ENCODE data around the gene THSD4. TPM values are rescaled to one million over a fixed set of nuclear protein-coding genes. Genes with fewer than 3 reads are reported as not detected.
A peak's percentile ranks its signal among the peaks of the same experiment; 100 is the strongest.

Gene THSD4
- total and polyA plus RNA-seq, 2 of the 8 experiments (the other 6 are each of a cell fraction or from before 2014, with no cell fraction given), result 2.5 to 6.2 TPM

DNA sequence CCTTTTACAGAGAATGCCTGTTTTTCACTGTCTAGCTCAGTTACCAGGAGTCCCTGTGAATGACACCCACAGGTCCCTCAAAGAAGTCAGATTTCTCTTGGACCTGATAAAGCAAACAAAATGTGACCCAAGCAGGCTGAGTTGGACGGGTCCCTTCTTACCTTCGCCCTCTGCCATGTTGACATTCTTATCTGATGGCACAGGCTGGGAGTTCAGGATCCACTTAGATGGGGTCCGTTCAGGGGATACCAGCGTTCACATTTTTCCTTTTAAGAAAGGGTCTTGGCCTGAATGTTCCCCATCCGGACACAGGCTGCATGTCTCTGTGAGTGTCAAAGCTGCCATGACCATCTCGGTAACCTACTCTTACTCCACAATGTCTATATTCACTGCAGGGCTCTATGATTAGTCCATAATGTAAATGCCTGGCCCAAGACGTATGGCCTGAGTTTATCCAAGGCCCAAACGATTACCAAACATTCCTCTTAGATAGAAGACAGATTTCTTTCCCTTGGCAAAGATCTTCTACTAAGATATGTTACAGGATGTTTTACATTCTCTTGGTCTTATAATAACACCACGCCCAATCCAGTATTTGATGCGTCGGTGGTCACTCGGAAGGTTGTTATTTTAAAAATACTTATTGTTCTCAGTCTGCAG, 179.1 kb downstream of the THSD4 start:
- Histone ChIP-seq H2BK15ac (ENCODE audit: low read length) (no peak overlapping the region), H4K8ac (ENCODE audit: extremely low read depth, insufficient read depth, low read length) (no peak overlapping the region), H3K9ac (replicated peaks in 1 of 4; ENCODE audit: extremely low read depth in 1 of 4, low read depth in 3 of 4, low read length in 3 of 4) (no peak overlapping the region), H3K4ac (replicated peaks; ENCODE audit: insufficient read length, low read depth, low read length) (peak overlapping the region; percentile 44), H3K79me1 (ENCODE audit: low read depth, low read length) (no peaks in the 10 kb centered on the region), H3K18ac (ENCODE audit: extremely low read depth, low read length) (no peak overlapping the region), H2BK12ac (ENCODE audit: low read depth, low read length) (no peak overlapping the region), H4K5ac (ENCODE audit: insufficient read length, low read depth, low read length) (no peak overlapping the region), H2BK120ac (replicated peaks; ENCODE audit: low read depth, low read length) (no peak overlapping the region), H2AFZ (ENCODE audit: low read length) (no peak overlapping the region), H3K56ac (replicated peaks; ENCODE audit: insufficient read length, low read depth, low read length) (no peak overlapping the region), H3K4me1 (replicated peaks in 1 of 4; ENCODE audit: control insufficient read depth in 3 of 4, insufficient read depth in 4 of 4, low read length in 3 of 4) (no peaks in the 10 kb centered on the region), H4K91ac (replicated peaks; ENCODE audit: insufficient read length, low read length) (no peak overlapping the region), H3K9me3 (ENCODE audit: insufficient read depth in 2 of 2, low read depth in 1 of 2, low read length in 1 of 2) (no peaks in the 10 kb centered on the region; a peak in 1 of 4 replicates), H3K79me2 (ENCODE audit: control insufficient read depth in 1 of 2, insufficient read depth in 2 of 2, low read length in 2 of 2) (no peaks in the 10 kb centered on the region), H3K14ac (ENCODE audit: insufficient read length) (no peak overlapping the region), H3K23me2 (ENCODE audit: low read depth, low read length) (no peaks in the 10 kb centered on the region), H3K27me3 (replicated peaks in 1 of 4; ENCODE audit: control insufficient read depth in 3 of 4, extremely low read depth in 1 of 4, insufficient read depth in 3 of 4, low read length in 3 of 4) (no peaks in the 10 kb centered on the region), H3K27ac (ENCODE audit: low read depth, low read length) (no peak overlapping the region), H3K4me2 (ENCODE audit: insufficient read depth in 1 of 2, low read depth in 2 of 2, low read length in 2 of 2) (no peak overlapping the region), H2AK5ac (ENCODE audit: low read depth, low read length) (no peak overlapping the region), H3K4me3 (ENCODE audit: extremely low read depth in 1 of 4, insufficient read depth in 2 of 4, low read depth in 3 of 4, low read length in 4 of 4) (no peak overlapping the region), H3K36me3 (ENCODE audit: control insufficient read depth in 2 of 4, insufficient read depth in 4 of 4, low read length in 3 of 4) (no peaks in the 10 kb centered on the region), H3K23ac (ENCODE audit: insufficient read length) (no peak overlapping the region), H2BK20ac (ENCODE audit: low read length) (no peak overlapping the region), H2BK5ac (ENCODE audit: low read depth, low read length) (no peak overlapping the region), H4K20me1 (replicated peaks in 1 of 2; ENCODE audit: control insufficient read depth in 1 of 2, insufficient read depth in 2 of 2, low read length in 2 of 2) (no peaks in the 10 kb centered on the region)
- ChIA-PET CTCF (ENCODE audit: partially characterized antibody) (interaction anchor here (0.6 to 2.2 kb wide), 5 partner anchors 10 to 539 kb away, joined by 3 to 6 read pairs (median 3); no protein-coding TSS in a partner anchor), POLR2A (ENCODE audit: partially characterized antibody) (interaction anchor here (0.6 kb wide), 1 partner anchor 166 kb away, joined by 4 read pairs; no protein-coding TSS in a partner anchor)
- TF ChIP-seq TBP (IDR thresholded peaks at IDR 0.05; ENCODE audit: low read depth, low read length), result no peak
- TF ChIP-seq JUND (IDR thresholded peaks at IDR 0.05; ENCODE audit: low read length), result no peak
- TF ChIP-seq SP2 (IDR thresholded peaks at IDR 0.05; ENCODE audit: low read length), result no peak
- TF ChIP-seq CBX8 (IDR thresholded peaks at IDR 0.05; ENCODE audit: borderline replicate concordance, low read depth, low read length), result no peak
- no peak for TF ChIP-seq SRF (IDR thresholded peaks at IDR 0.05; ENCODE audit: low read depth, low read length)
- TF ChIP-seq, protein P1, sequence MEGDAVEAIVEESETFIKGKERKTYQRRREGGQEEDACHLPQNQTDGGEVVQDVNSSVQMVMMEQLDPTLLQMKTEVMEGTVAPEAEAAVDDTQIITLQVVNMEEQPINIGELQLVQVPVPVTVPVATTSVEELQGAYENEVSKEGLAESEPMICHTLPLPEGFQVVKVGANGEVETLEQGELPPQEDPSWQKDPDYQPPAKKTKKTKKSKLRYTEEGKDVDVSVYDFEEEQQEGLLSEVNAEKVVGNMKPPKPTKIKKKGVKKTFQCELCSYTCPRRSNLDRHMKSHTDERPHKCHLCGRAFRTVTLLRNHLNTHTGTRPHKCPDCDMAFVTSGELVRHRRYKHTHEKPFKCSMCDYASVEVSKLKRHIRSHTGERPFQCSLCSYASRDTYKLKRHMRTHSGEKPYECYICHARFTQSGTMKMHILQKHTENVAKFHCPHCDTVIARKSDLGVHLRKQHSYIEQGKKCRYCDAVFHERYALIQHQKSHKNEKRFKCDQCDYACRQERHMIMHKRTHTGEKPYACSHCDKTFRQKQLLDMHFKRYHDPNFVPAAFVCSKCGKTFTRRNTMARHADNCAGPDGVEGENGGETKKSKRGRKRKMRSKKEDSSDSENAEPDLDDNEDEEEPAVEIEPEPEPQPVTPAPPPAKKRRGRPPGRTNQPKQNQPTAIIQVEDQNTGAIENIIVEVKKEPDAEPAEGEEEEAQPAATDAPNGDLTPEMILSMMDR (IDR thresholded peaks at IDR 0.05; ENCODE audit: control extremely low read depth in 1 of 3, insufficient read depth in 1 of 3, low read depth in 1 of 3, low read length in 3 of 3), result no peak
- no peak for TF ChIP-seq SP1 (IDR thresholded peaks at IDR 0.05; ENCODE audit: low read depth, low read length)
- TF ChIP-seq BACH1 (IDR thresholded peaks at IDR 0.05; ENCODE audit: low read length), result no peak
- no peak for TF ChIP-seq FOSL1 (IDR thresholded peaks at IDR 0.05; ENCODE audit: insufficient read depth, low read depth, low read length)
- no peak for TF ChIP-seq BCL11A (IDR thresholded peaks at IDR 0.05; ENCODE audit: low read depth in 2 of 2, low read length in 2 of 2)
- TF ChIP-seq ASH2L (IDR thresholded peaks at IDR 0.05; ENCODE audit: low read length), result no peak
- no peak for TF ChIP-seq SIRT6 (IDR thresholded peaks at IDR 0.05; ENCODE audit: low read length)
- no peak for TF ChIP-seq CREB1 (IDR thresholded peaks at IDR 0.05)
- FAIRE-seq (no peak), DNase-seq (ENCODE audit: low read depth in 1 of 2, low spot score in 2 of 2) (no peak)
- WGBS, 2 experiments (ENCODE audit: extremely low coverage in 1 of 2, insufficient coverage in 1 of 2, insufficient read length in 1 of 2, insufficient replicate concordance in 2 of 2, low coverage in 1 of 2, low lambda C conversion rate in 2 of 2, missing lambda C conversion rate in 1 of 2), result 84% methylated on average over 12 of the region's 12 CpGs; no CpG with 5 or more reads in 1 of the 2 experiments

Data from H1 (cell line).